Gastroesophageal sphincter (tissue), 4 donors: Measurements from ENCODE around the gene MAJIN. TPM values are rescaled to one million over a fixed set of nuclear protein-coding genes. Genes with fewer than 3 reads are reported as not detected.

Experiments
- ATAC-seq: fragments of 150-250 bp; one replicate; pipeline ENCODE4 v1.9.1; 2016; ENCODE audit warnings: mild to moderate bottlenecking, moderate library complexity
- H3K27ac ChIP-seq, 4 donors: fragments of 200-600 bp; sonication (generic) in 3 of 4; 1 replicate in 3 of 4; 2 replicates in 1 of 4; pipeline ENCODE4 v1.5.1; 2016 to 2019
- H3K27me3 ChIP-seq: fragments of 200-600 bp; sonication (generic); one replicate; pipeline ENCODE4 v1.5.1; 2019
- H3K36me3 ChIP-seq, 2 donors: fragments of 200-600 bp; sonication (generic); one replicate each; pipeline ENCODE4 v1.5.1; 2019; ENCODE audit warnings: control low read depth in 1 of 2
- H3K4me1 ChIP-seq, 3 donors: fragments of 200-600 bp; sonication (generic); 1 replicate in 2 of 3; 2 replicates in 1 of 3; pipeline ENCODE4 v1.5.1; 2016 to 2019; ENCODE audit warnings: control low read depth in 2 of 3
- H3K4me3 ChIP-seq, 2 donors: fragments of 200-600 bp; sonication (generic); one replicate each; pipeline ENCODE4 v1.5.1; 2019; ENCODE audit warnings: mild to moderate bottlenecking in 1 of 2, moderate library complexity in 1 of 2
- H3K9me3 ChIP-seq, 3 donors: fragments of 200-600 bp; sonication (generic); one replicate each; pipeline ENCODE4 v1.5.1; 2017 to 2019; ENCODE audit warnings: control low read depth in 2 of 3
- EP300 ChIP-seq: sonication (generic); formaldehyde crosslinking; IDR thresholded peaks from one replicate; pipeline ENCODE4 v1.6.1; 2017; ENCODE audit warnings: antibody characterized with exemption, mild to moderate bottlenecking
- POLR2A ChIP-seq, 2 donors: fragments of 450-650 bp; IDR thresholded peaks; one replicate each; pipeline ENCODE4 v1.6.1; 2017; ENCODE audit warnings: antibody characterized with exemption in 2 of 2, mild to moderate bottlenecking in 2 of 2, moderate library complexity in 1 of 2
- POLR2AphosphoS5 ChIP-seq: sonication (generic); formaldehyde crosslinking; IDR thresholded peaks from one replicate; pipeline ENCODE4 v1.6.1; 2017; ENCODE audit warnings: antibody characterized with exemption
- WGBS, 2 donors: methylation state at CpG; one replicate each; pipeline ENCODE4 v1.1.5; 2018; ENCODE audit warnings: low coverage in 1 of 2; 5-methylcytosine and 5-hydroxymethylcytosine counted together
- total RNA-seq, 4 donors: library from RNA; depleted of rRNA; stranded (reverse); fragments of >200 nt; gene quantifications; one replicate each; pipeline ENCODE4 v1.1.0, GENCODE V29; 2016
- TF ChIP-seq, protein P1 (sequence below), 4 experiments: fragments of 200-600 bp in 2 of 4; fragments of 450-650 bp in 2 of 4; sonication (generic) in 1 of 4; IDR thresholded peaks; one replicate each; pipeline ENCODE4 v1.5.1; 2017 to 2019; ENCODE audit warnings: antibody characterized with exemption in 4 of 4, mild to moderate bottlenecking in 2 of 4, moderate library complexity in 2 of 4

The MAJIN gene
- total RNA-seq, 4 donors from 2014 or later = not detected

DNA sequence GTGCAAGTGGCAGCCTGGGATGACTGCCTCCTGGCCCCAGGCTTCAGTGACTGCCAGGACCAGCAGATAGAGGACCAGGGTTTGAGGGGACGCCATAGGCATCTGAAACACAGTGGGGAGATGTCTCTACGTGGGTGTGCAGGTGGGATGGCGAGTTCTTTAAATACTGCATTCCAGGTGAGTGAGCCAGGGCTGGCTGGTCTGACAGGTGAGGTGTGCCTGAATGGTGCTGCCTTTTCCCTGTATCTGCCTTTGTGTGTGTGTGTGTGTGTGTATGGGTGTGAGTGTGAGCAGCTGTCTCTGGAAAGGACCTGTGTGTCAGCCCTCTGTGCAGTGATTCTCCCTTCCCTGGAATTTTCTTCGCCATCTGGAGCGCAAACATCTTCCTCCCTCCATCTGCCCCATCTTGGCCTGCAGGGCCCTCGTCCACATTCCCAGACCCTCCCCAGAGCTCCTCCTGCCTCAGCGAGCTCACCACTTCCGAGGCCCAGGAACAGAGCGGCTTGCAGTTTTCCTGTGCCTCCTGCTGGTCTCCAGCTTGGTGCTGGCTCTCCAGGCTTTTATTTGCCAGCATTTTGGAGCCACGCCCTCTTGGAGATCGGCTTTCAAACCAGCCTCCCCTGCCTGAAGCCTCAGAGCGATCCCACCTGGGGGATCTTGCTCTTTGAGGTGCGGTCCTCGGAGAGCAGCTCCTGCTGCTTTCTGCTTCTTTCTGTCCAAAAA, 36.4 kb downstream of the MAJIN start, which contains the start of gene GPHA2:
TSS of gene GPHA2 (minus strand) at position 535 of the 723 bp plus-strand sequence. CDS start at position 102, 433 bp downstream.
- Histone ChIP-seq H3K9me3 (no peaks in the 10 kb centered on the region), H3K36me3 (peaks cover 0 to 48% of the 10 kb centered on the region in 2 donors), H3K27ac (no peak within 1 kb of the TSS), H3K27me3 (no peaks in the 10 kb centered on the region), H3K4me3 (no peak within 1 kb of the TSS), H3K4me1 (peaks cover 0 to 8% (median 0%) of the 10 kb centered on the region in 3 donors)
- ATAC-seq = no peak
- TF ChIP-seq POLR2A (IDR thresholded peaks at IDR 0.05) (no peak), EP300 (no peak), POLR2AphosphoS5 (no peak)
- TF ChIP-seq, protein P1, sequence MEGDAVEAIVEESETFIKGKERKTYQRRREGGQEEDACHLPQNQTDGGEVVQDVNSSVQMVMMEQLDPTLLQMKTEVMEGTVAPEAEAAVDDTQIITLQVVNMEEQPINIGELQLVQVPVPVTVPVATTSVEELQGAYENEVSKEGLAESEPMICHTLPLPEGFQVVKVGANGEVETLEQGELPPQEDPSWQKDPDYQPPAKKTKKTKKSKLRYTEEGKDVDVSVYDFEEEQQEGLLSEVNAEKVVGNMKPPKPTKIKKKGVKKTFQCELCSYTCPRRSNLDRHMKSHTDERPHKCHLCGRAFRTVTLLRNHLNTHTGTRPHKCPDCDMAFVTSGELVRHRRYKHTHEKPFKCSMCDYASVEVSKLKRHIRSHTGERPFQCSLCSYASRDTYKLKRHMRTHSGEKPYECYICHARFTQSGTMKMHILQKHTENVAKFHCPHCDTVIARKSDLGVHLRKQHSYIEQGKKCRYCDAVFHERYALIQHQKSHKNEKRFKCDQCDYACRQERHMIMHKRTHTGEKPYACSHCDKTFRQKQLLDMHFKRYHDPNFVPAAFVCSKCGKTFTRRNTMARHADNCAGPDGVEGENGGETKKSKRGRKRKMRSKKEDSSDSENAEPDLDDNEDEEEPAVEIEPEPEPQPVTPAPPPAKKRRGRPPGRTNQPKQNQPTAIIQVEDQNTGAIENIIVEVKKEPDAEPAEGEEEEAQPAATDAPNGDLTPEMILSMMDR (IDR thresholded peaks at IDR 0.05) = no peak
- WGBS, 2 donors = 25 to 44% methylated on average over 4 to 8 of the region's 14 CpGs

DNA sequence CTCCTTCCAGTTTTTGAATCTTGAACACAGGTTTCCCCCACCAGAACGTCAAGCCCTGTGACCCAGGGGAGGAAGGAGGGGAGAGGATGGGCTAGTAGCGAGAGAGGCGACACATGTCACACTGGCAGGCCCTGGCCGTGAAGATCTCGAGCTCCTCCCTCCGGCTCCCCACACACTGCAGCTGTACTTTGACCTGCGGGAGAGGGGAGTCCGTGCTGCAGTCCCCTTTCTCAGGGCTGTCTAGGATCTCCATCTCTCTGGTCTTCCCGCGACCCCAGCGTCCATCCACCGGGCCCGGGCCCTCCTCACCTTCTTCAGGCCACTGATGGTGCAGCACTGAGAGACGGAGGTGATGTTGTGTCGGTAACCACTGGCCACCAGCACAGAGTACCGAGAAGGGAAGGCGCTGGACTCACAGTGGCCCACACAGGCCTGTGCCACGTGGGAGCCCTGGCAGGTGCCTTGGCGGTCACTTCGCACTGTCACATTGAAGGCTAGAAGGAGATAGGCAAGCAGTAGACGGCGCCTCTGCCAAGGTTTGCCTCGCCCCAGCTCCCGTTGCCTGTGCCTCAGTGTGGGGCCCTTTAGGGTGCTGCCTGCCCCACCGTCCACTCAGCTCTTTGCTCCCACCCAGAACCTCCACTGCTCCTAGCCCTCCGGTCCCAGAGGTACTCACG, 37.1 kb downstream of the MAJIN start:
- peaks cover 0 to 8% (median 0%) of the 10 kb centered on the region in 3 donors for H3K4me1 ChIP-seq
- TF ChIP-seq EP300 (no peak), POLR2AphosphoS5 (no peak), POLR2A (IDR thresholded peaks at IDR 0.05) (no peak)
- TF ChIP-seq, protein P1 (IDR thresholded peaks at IDR 0.05) = no peak
- no peaks in the 10 kb centered on the region for H3K27me3 ChIP-seq
- 63 to 71% methylated on average over 4 to 8 of the region's 27 CpGs for WGBS, 2 donors
- ATAC-seq = no peak
- H3K36me3 ChIP-seq = peaks cover 0 to 55% of the 10 kb centered on the region in 2 donors
- H3K9me3 ChIP-seq = no peaks in the 10 kb centered on the region
- no peak overlapping the region for H3K27ac ChIP-seq
- H3K4me3 ChIP-seq = no peak overlapping the region

DNA sequence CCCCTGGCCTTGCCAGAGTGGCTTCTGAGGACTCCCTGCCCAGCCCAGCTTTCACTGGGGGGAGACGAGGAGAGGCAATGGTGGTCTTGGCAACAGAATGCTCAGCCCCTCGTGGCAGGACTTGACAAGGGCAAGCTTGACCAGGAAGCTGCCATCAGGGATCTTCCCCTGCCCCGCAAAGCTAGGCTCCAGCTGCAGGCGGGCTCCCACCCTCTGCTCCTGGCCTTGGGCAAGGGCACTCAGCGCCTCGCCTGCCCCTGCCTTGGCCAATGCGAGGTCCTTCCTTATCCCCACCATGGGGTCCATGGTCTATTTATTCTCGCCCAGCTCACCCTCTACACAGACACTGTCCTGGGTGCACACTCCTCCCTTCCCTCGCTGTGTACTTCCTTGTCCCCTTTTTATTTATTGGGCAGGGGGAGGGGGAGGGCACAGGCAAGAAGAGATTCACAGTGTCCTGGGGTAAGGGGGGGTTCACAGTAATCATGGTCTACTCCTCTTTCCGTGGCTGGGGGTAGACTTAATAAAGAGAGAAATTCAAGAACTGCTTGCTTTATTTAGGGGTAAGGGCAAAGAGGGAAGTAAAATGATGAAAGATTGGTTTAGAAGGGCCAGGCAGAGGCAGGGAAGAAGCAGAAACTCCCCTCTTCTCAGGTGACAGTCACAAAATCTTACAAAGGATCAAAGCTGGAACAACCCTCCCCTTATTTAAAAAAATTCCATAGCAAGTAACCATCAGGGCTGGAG, 37.8 kb downstream of the MAJIN start:
- H3K4me1 ChIP-seq = peaks cover 0 to 8% (median 0%) of the 10 kb centered on the region in 3 donors
- peaks cover 0 to 62% of the 10 kb centered on the region in 2 donors for H3K36me3 ChIP-seq
- ATAC-seq = no peak

DNA sequence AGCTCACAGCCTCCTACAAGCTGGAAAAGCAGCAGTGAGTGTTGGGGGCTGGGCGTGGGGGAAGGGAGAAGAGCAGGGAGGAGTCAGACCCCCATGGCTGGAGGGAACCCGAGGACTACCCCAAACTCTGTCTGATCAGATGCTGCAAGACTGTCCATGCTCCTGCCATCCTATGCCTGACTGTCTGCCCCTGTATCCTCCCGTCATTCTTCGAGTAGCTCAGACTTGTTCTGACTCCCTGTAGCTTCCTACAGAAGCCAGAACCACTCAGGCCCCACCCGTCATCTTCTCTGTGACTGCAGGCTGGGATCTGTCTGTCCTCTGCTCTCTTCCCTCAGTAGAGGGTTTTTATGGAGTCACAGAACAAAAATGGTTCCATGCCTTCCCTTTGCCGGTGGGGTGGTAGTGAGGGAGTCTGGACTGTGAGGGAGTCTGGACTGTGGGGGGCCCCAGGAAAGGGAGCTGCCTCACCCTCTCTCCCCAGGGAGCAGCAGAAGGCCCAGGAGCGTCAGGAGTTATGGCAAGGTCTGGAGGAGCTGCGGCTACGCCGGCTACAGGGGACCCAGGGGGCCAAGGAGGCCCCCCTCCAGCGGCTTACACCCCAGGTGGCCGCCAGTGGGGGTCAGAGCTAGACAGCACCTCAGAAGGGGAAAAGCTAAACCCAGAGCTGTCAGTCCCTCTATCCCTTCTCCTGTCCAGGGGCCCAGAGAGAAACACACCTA, 38.5 kb downstream of the MAJIN start:
- WGBS, 2 donors = 71 to 81% methylated on average over 3 to 4 of the region's 12 CpGs
- H3K4me3 ChIP-seq = no peak overlapping the region
- H3K36me3 ChIP-seq = peaks cover 0 to 70% of the 10 kb centered on the region in 2 donors
- H3K4me1 ChIP-seq = peaks cover 0 to 8% (median 0%) of the 10 kb centered on the region in 3 donors
- no peak for ATAC-seq
- H3K27me3 ChIP-seq = no peaks in the 10 kb centered on the region
- H3K27ac ChIP-seq = no peak overlapping the region
- H3K9me3 ChIP-seq = no peaks in the 10 kb centered on the region
- TF ChIP-seq POLR2A (IDR thresholded peaks at IDR 0.05) = no peak
- no peak for TF ChIP-seq POLR2AphosphoS5
- TF ChIP-seq, protein P1 (IDR thresholded peaks at IDR 0.05) = no peak
- TF ChIP-seq EP300 = no peak

More for the DNA sequence above, 37.8 kb downstream of the MAJIN start:
- no peak for TF ChIP-seq POLR2AphosphoS5
- TF ChIP-seq, protein P1 (IDR thresholded peaks at IDR 0.05) = no peak
- no peak for TF ChIP-seq EP300
- no peak for TF ChIP-seq POLR2A (IDR thresholded peaks at IDR 0.05)
- 92% methylated on average over 5 of the region's 10 CpGs; no CpG with 5 or more reads in 1 of the 2 donors for WGBS, 2 donors
- H3K27me3 ChIP-seq = no peaks in the 10 kb centered on the region
- H3K4me3 ChIP-seq = no peak overlapping the region
- H3K9me3 ChIP-seq = no peaks in the 10 kb centered on the region
- no peak overlapping the region for H3K27ac ChIP-seq
